Measurements from ENCODE around the gene ABCG2.

GRCh38 chr4:88077911-88078524 is 80.4 kb downstream of the ABCG2 start:
- no peak for TF ChIP-seq CTCF (IDR thresholded peaks at IDR 0.05)
- no peak for TF ChIP-seq POLR2A (IDR thresholded peaks at IDR 0.05)
- TF ChIP-seq EP300 (IDR thresholded peaks at IDR 0.05) = no peak

All from suprapubic skin (tissue), 3 donors.